H9 (cell line): ENCODE results near the gene LRCOL1. TPM values are rescaled to one million over a fixed set of nuclear protein-coding genes. Genes with fewer than 3 reads are reported as not detected.

Source experiments
- DNase-seq: peaks from one replicate; pipeline ENCODE4 v3.0.0-alpha.2; 2017
- H2AFZ ChIP-seq: one replicate; pipeline ENCODE4 v1.6.1; 2013; ENCODE audit warnings: mild to moderate bottlenecking, low read length, control low read depth, moderate library complexity
- H2AK5ac ChIP-seq: 2 replicates; pipeline ENCODE4 v1.6.1; 2013; ENCODE audit warnings: low read length, control low read depth, mixed read lengths; ENCODE audit not compliant: insufficient read length
- H2BK120ac ChIP-seq: one replicate; pipeline ENCODE4 v1.6.1; 2013; ENCODE audit warnings: low read depth, mild to moderate bottlenecking, low read length, control low read depth, inconsistent platforms; ENCODE audit not compliant: poor library complexity, severe bottlenecking
- H2BK12ac ChIP-seq: 2 replicates; pipeline ENCODE4 v1.6.1; 2013; ENCODE audit warnings: low read length, control low read depth, mixed read lengths, low read depth; ENCODE audit not compliant: insufficient read length
- H2BK15ac ChIP-seq: 2 replicates; pipeline ENCODE4 v1.6.1; 2013; ENCODE audit warnings: low read depth, low read length, control low read depth
- H2BK20ac ChIP-seq: one replicate; pipeline ENCODE4 v1.6.1; 2013; ENCODE audit warnings: low read depth, mild to moderate bottlenecking, low read length, control low read depth, inconsistent platforms; ENCODE audit not compliant: poor library complexity, severe bottlenecking
- H2BK5ac ChIP-seq: 2 replicates; pipeline ENCODE4 v1.6.1; 2013; ENCODE audit warnings: low read length, control low read depth, mixed read lengths; ENCODE audit not compliant: insufficient read length
- H3K14ac ChIP-seq: 2 replicates; pipeline ENCODE4 v1.6.1; 2013; ENCODE audit warnings: low read length, control low read depth; ENCODE audit not compliant: insufficient read depth
- H3K18ac ChIP-seq: 2 replicates; pipeline ENCODE4 v1.6.1; 2013; ENCODE audit warnings: low read depth, mild to moderate bottlenecking, mixed read lengths, low read length, control low read depth; ENCODE audit not compliant: insufficient read length
- H3K23ac ChIP-seq: 2 replicates; pipeline ENCODE4 v1.6.1; 2013; ENCODE audit warnings: low read length, control low read depth, mixed read lengths, low read depth; ENCODE audit not compliant: insufficient read length
- H3K23me2 ChIP-seq: 2 replicates; pipeline ENCODE4 v1.6.1; 2013; ENCODE audit warnings: low read depth, mild to moderate bottlenecking, mixed read lengths, low read length, control low read depth; ENCODE audit not compliant: insufficient read length, poor library complexity, severe bottlenecking
- H3K27ac ChIP-seq: 2 replicates; pipeline ENCODE4 v1.5.1; 2013; ENCODE audit warnings: low read length, control low read depth, mixed read lengths, low read depth; ENCODE audit not compliant: insufficient read length
- H3K27me3 ChIP-seq: 2 replicates; pipeline ENCODE4 v1.6.1; 2013; ENCODE audit warnings: low read length, control low read depth, inconsistent platforms; ENCODE audit not compliant: insufficient read depth
- H3K4ac ChIP-seq: 2 replicates; pipeline ENCODE4 v1.6.1; 2013; ENCODE audit warnings: low read depth, mild to moderate bottlenecking, control low read depth, inconsistent platforms, low read length, moderate library complexity
- H3K4me1 ChIP-seq: 2 replicates; pipeline ENCODE4 v1.6.1; 2013; ENCODE audit warnings: low read length, control low read depth, inconsistent platforms; ENCODE audit not compliant: insufficient read depth
- H3K4me2 ChIP-seq: 2 replicates; pipeline ENCODE4 v1.6.1; 2013; ENCODE audit warnings: low read length, control low read depth, mixed read lengths; ENCODE audit not compliant: insufficient read length, insufficient read depth
- H3K56ac ChIP-seq: 2 replicates; pipeline ENCODE4 v1.6.1; 2013; ENCODE audit warnings: low read depth, mild to moderate bottlenecking, mixed read lengths, low read length, control low read depth; ENCODE audit not compliant: insufficient read length
- H3K79me1 ChIP-seq: 2 replicates; pipeline ENCODE4 v1.6.1; 2013; ENCODE audit warnings: low read depth, mild to moderate bottlenecking, moderate library complexity, low read length, control low read depth, inconsistent platforms; ENCODE audit not compliant: insufficient read depth, poor library complexity, severe bottlenecking
- H3K79me2 ChIP-seq: 2 replicates; pipeline ENCODE4 v1.6.1; 2013; ENCODE audit warnings: low read length, control low read depth, inconsistent platforms; ENCODE audit not compliant: insufficient read depth
- H3K9ac ChIP-seq: 2 replicates; pipeline ENCODE4 v1.6.1; 2013; ENCODE audit warnings: low read length, control low read depth, mixed read lengths; ENCODE audit not compliant: insufficient read length; ENCODE audit errors: extremely low read depth
- H3K9me3 ChIP-seq: one replicate; pipeline ENCODE4 v1.6.1; 2013; ENCODE audit warnings: low read depth, low read length, inconsistent platforms; ENCODE audit not compliant: control insufficient read depth
- H3T11ph ChIP-seq: one replicate; pipeline ENCODE4 v1.6.1; 2013; ENCODE audit warnings: mild to moderate bottlenecking, low read length, control low read depth, inconsistent platforms
- H4K20me1 ChIP-seq: one replicate; pipeline ENCODE4 v1.6.1; 2013; ENCODE audit not compliant: control insufficient read depth, insufficient read length, insufficient read depth
- H4K5ac ChIP-seq: 2 replicates; pipeline ENCODE4 v1.6.1; 2013; ENCODE audit warnings: low read depth, mild to moderate bottlenecking, mixed read lengths, low read length, control low read depth; ENCODE audit not compliant: insufficient read length
- H4K8ac ChIP-seq: replicated peaks from 2 replicates; pipeline ENCODE4 v1.6.1; 2013; ENCODE audit warnings: low read length, control low read depth, mixed read lengths, low read depth; ENCODE audit not compliant: insufficient read length
- H4K91ac ChIP-seq: 2 replicates; pipeline ENCODE4 v1.6.1; 2013; ENCODE audit warnings: low read depth, mild to moderate bottlenecking, moderate library complexity, mixed read lengths, low read length, control low read depth; ENCODE audit not compliant: insufficient read length
- H3K27ac Mint-ChIP-seq, 3 experiments: 2 replicates in 2 of 3; 3 replicates in 1 of 3; pipeline ENCODE4 v1.8.0; 2020 to 2021; ENCODE audit warnings: mixed read lengths in 3 of 3, mild to moderate bottlenecking in 1 of 3, moderate library complexity in 1 of 3
- H3K27me3 Mint-ChIP-seq: 2 replicates; pipeline ENCODE4 v1.8.0; 2021; ENCODE audit warnings: low read depth, mild to moderate bottlenecking, moderate library complexity, mixed read lengths
- H3K36me3 Mint-ChIP-seq, 3 experiments: 2 replicates in 2 of 3; 3 replicates in 1 of 3; pipeline ENCODE4 v1.8.0; 2020 to 2021; ENCODE audit warnings: low read depth in 3 of 3, mixed read lengths in 3 of 3; ENCODE audit not compliant: insufficient read depth in 1 of 3
- H3K4me1 Mint-ChIP-seq, 2 experiments: 2 replicates each; pipeline ENCODE4 v1.8.0; 2020; ENCODE audit warnings: mixed read lengths in 2 of 2
- H3K4me3 Mint-ChIP-seq, 2 experiments: 2 replicates in 1 of 2; 3 replicates in 1 of 2; pipeline ENCODE4 v1.8.0; 2020 to 2021; ENCODE audit warnings: mild to moderate bottlenecking in 2 of 2, mixed read lengths in 2 of 2, moderate library complexity in 1 of 2
- H3K9me3 Mint-ChIP-seq, 2 experiments: 2 replicates in 1 of 2; 3 replicates in 1 of 2; pipeline ENCODE4 v1.8.0; 2020; ENCODE audit warnings: mild to moderate bottlenecking in 2 of 2, mixed read lengths in 2 of 2, moderate library complexity in 1 of 2
- WGBS: extraction: QIAGEN DNeasy Blood & Tissue Kit; methylation state at CpG from one replicate; pipeline ENCODE4 v1.1.7; 2013; ENCODE audit warnings: missing lambda C conversion rate, low lambda C conversion rate, mixed read lengths; ENCODE audit not compliant: insufficient read length; ENCODE audit errors: extremely low coverage; 5-methylcytosine and 5-hydroxymethylcytosine counted together
- total RNA-seq: library from RNA; stranded (reverse); gene quantifications from 2 replicates; pipeline ENCODE4 v1.2.1, GENCODE V29; 2021
- TF ChIP-seq, protein P1 (sequence below): fragments of 200-600 bp; sonication (generic); conservative IDR thresholded peaks from 3 replicates; pipeline ENCODE4 v1.8.0; 2021; ENCODE audit warnings: antibody characterized with exemption, mild to moderate bottlenecking

The LRCOL1 gene
- total RNA-seq, 1 experiment from 2014 or later: not detected

DNA sequence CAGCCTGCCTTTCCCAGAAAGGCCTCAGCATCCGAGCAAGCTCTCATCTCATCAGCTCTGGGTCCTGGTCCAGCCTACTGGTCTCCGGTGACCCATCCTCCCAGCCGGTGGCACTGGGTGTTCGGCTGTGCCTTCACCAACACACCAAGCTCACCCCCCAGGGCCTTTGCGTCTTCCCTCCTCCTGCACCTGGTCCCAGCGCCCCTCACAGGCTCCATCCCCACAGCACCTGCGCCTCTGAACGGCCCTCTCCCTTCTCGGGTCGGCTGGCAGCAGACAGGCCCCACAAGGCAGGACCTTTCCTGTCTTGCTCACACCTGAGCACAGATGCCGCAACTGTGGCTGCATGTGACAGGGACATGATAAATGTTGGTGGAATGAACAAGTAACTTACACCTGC lies 21.3 kb upstream of the LRCOL1 start:
- Histone ChIP-seq H3K18ac (no peak overlapping the region), H3K79me2 (no peaks in the 10 kb centered on the region), H3K23me2 (no peaks in the 10 kb centered on the region), H3K4me1 (no peaks in the 10 kb centered on the region), H3K4ac (no peak overlapping the region), H3K56ac (no peak overlapping the region), H4K5ac (no peak overlapping the region), H3K14ac (no peak overlapping the region), H2AK5ac (no peak overlapping the region), H3K9me3 (no peaks in the 10 kb centered on the region), H2BK120ac (no peak overlapping the region), H2BK12ac (no peak overlapping the region), H3K79me1 (no peaks in the 10 kb centered on the region), H2AFZ (no peak overlapping the region), H3K27ac (no peak overlapping the region), H3K27me3 (no peaks in the 10 kb centered on the region), H3K23ac (no peak overlapping the region), H3K9ac (no peak overlapping the region), H4K20me1 (no peaks in the 10 kb centered on the region), H4K91ac (no peak overlapping the region), H4K8ac (no peak overlapping the region), H3T11ph (no peak overlapping the region), H2BK15ac (no peak overlapping the region), H2BK20ac (no peak overlapping the region), H2BK5ac (no peak overlapping the region), H3K4me2 (no peak overlapping the region)
- no peak for DNase-seq
- no peak overlapping the region for H3K4me3 Mint-ChIP-seq
- TF ChIP-seq, protein P1, sequence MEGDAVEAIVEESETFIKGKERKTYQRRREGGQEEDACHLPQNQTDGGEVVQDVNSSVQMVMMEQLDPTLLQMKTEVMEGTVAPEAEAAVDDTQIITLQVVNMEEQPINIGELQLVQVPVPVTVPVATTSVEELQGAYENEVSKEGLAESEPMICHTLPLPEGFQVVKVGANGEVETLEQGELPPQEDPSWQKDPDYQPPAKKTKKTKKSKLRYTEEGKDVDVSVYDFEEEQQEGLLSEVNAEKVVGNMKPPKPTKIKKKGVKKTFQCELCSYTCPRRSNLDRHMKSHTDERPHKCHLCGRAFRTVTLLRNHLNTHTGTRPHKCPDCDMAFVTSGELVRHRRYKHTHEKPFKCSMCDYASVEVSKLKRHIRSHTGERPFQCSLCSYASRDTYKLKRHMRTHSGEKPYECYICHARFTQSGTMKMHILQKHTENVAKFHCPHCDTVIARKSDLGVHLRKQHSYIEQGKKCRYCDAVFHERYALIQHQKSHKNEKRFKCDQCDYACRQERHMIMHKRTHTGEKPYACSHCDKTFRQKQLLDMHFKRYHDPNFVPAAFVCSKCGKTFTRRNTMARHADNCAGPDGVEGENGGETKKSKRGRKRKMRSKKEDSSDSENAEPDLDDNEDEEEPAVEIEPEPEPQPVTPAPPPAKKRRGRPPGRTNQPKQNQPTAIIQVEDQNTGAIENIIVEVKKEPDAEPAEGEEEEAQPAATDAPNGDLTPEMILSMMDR: no peak
- H3K36me3 Mint-ChIP-seq: peaks cover 63 to 89% (median 83%) of the 10 kb centered on the region in 3 experiments; a peak in 6 of 7 replicates
- no peaks in the 10 kb centered on the region for H3K27me3 Mint-ChIP-seq
- no peaks in the 10 kb centered on the region for H3K4me1 Mint-ChIP-seq
- WGBS: no CpG with 5 or more reads among the region's 11 CpGs
- H3K9me3 Mint-ChIP-seq: no peaks in the 10 kb centered on the region
- H3K27ac Mint-ChIP-seq: no peak overlapping the region
